T follicular helper cell (primary cell): ENCODE results near the gene COL7A1.
"Not testable (repeated sequence)": the region's sequence is repeated elsewhere in the genome, so short reads cannot be mapped to it uniquely, and the experiment has no call there.

Source experiments
- DNase-seq: peaks from one replicate; pipeline ENCODE4 v3.0.0-alpha.2; 2020; ENCODE audit warnings: low read depth

COL7A1 gene

GRCh38 chr3:48543271-48543866 lies 51.8 kb downstream of the COL7A1 start:
- no peak for DNase-seq

- no peak for DNase-seq
Observed at GRCh38 chr3:48538451-48538850, 56.7 kb downstream of the COL7A1 start.

GRCh38 chr3:48536785-48537184 lies 58.3 kb downstream of the COL7A1 start:
- DNase-seq: no peak

- DNase-seq: no peak
Observed at GRCh38 chr3:48536116-48536515, 59.0 kb downstream of the COL7A1 start.

- no peak for DNase-seq
Observed at GRCh38 chr3:48535578-48535977, 59.6 kb downstream of the COL7A1 start.

GRCh38 chr3:48532977-48533337 lies 62.2 kb downstream of the COL7A1 start:
- no peak for DNase-seq

GRCh38 chr3:48532271-48532976 lies 62.7 kb downstream of the COL7A1 start:
- DNase-seq: no peak

GRCh38 chr3:48530701-48531100 lies 64.4 kb downstream of the COL7A1 start:
- not testable (repeated sequence) for DNase-seq

- DNase-seq: no peak
Observed at GRCh38 chr3:48528754-48529153, 66.4 kb downstream of the COL7A1 start.

- DNase-seq: no peak
Observed at GRCh38 chr3:48528048-48528447, 67.1 kb downstream of the COL7A1 start.

- DNase-seq: no peak
Observed at GRCh38 chr3:48524970-48525369, 70.2 kb downstream of the COL7A1 start.

GRCh38 chr3:48521635-48522034 lies 73.5 kb downstream of the COL7A1 start:
- DNase-seq: no peak

GRCh38 chr3:48519277-48519643 lies 75.9 kb downstream of the COL7A1 start:
- DNase-seq: no peak

- DNase-seq: no peak
Observed at GRCh38 chr3:48518638-48519276, 76.4 kb downstream of the COL7A1 start.

GRCh38 chr3:48518069-48518468 lies 77.1 kb downstream of the COL7A1 start:
- DNase-seq: no peak

- no peak for DNase-seq
Observed at GRCh38 chr3:48516571-48516970, 78.6 kb downstream of the COL7A1 start.

GRCh38 chr3:48514431-48515227 lies 80.5 kb downstream of the COL7A1 start:
- no peak for DNase-seq
